Gastrocnemius medialis (tissue), 4 donors: ENCODE results near the gene ZFP36L1. TPM values are rescaled to one million over a fixed set of nuclear protein-coding genes. Genes with fewer than 3 reads are reported as not detected.

ENCODE experiments used
- ATAC-seq, 2 donors: fragments of 150-250 bp; one replicate each; pipeline ENCODE4 v1.9.1; 2016
- DNase-seq, 2 donors: peaks; one replicate each; pipeline ENCODE4 v3.0.0-alpha.2; 2019
- H3K27ac ChIP-seq, 4 donors: fragments of 200-600 bp; sonication (generic); 1 replicate in 1 of 4; 2 replicates in 3 of 4; pipeline ENCODE4 v1.5.1; 2016 to 2018; ENCODE audit warnings: mild to moderate bottlenecking in 2 of 4, moderate library complexity in 1 of 4
- H3K27me3 ChIP-seq, 3 donors: fragments of 200-600 bp; sonication (generic) in 2 of 3; 1 replicate in 1 of 3; 2 replicates in 2 of 3; pipeline versions ENCODE4 v1.5.1 to v1.6.0; 2016 to 2019; ENCODE audit warnings: mild to moderate bottlenecking in 1 of 3, moderate library complexity in 1 of 3
- H3K36me3 ChIP-seq, 2 donors: fragments of 200-600 bp; sonication (generic) in 1 of 2; one replicate each; pipeline ENCODE4 v1.5.1; 2017 to 2018
- H3K4me1 ChIP-seq, 2 donors: fragments of 200-600 bp; sonication (generic) in 1 of 2; one replicate each; pipeline ENCODE4 v1.5.1; 2016 to 2017; ENCODE audit warnings: mild to moderate bottlenecking in 2 of 2
- H3K4me3 ChIP-seq, 4 donors: fragments of 200-600 bp; sonication (generic) in 3 of 4; 1 replicate in 1 of 4; 2 replicates in 3 of 4; pipeline ENCODE4 v1.5.1; 2016 to 2019; ENCODE audit warnings: mild to moderate bottlenecking in 2 of 4
- H3K9me3 ChIP-seq, 3 donors: fragments of 200-600 bp; sonication (generic) in 2 of 3; 1 replicate in 1 of 3; 2 replicates in 2 of 3; pipeline ENCODE4 v1.5.1; 2016 to 2019
- CTCF ChIP-seq, 5 experiments: fragments of 450-650 bp in 3 of 5; fragments of 200-600 bp in 2 of 5; sonication (generic) in 2 of 5; IDR thresholded peaks in 4 of 5; conservative IDR thresholded peaks in 1 of 5; 1 replicate in 4 of 5; 2 replicates in 1 of 5; pipeline ENCODE4 v1.5.1; 2016 to 2019; ENCODE audit warnings: antibody characterized with exemption in 5 of 5, mild to moderate bottlenecking in 3 of 5, moderate library complexity in 3 of 5
- POLR2A ChIP-seq, 2 donors: fragments of 450-650 bp; IDR thresholded peaks; one replicate each; pipeline ENCODE4 v1.6.1; 2017; ENCODE audit warnings: antibody characterized with exemption in 2 of 2, mild to moderate bottlenecking in 2 of 2, moderate library complexity in 2 of 2
- in situ Hi-C, 4 donors: fragments of 200-750 bp; cut with MboI; loops; one replicate each; pipeline versions ENCODE4 v1.15.0 to v1.8.0; 2017; ENCODE audit warnings: low sequenced_read_pairs in 4 of 4
- intact Hi-C: fragments of 100-400 bp; cut with DNase I; formaldehyde crosslinking; loops from one replicate; pipeline ENCODE4 v1.15.1; 2023; ENCODE audit warnings: low total_unique reads
- total RNA-seq, 4 donors: library from RNA; depleted of rRNA; stranded (reverse); fragments of >200 nt; gene quantifications; one replicate each; pipeline versions ENCODE4 v1.1.0 to v1.2.3, GENCODE V29; 2016

ZFP36L1 gene
- total RNA-seq, 4 donors from 2014 or later = 60.2 to 196 (median 125) TPM

DNA sequence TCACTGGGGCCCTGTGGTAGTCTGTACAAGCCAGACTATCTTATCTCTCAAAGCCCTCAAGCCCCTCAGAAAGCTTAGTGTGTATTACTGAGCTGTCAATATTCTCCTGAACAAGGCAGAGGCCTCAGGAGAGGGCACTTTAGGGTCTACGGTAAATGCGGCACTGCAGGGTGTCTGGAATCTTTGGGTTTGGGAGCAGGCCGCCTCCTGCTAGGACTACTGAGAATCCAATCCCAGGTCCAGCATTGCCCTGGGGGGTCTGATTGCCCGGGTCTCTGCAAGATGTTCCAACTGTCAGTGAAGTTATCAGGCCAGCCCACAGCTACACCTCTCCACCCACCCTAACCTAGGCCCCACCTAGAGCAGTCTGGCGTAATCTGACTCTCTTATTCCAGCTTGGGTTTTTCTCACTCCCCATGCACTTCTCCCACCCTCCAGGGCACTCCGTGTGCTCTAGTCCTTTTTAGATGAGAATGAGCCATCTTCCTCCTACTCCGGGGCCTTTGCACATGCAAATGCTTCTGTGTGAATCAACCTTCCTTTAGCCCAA, 4.3 kb upstream of the ZFP36L1 start:
- H3K4me1 ChIP-seq = peaks cover 0 to 8% of the 10 kb centered on the region in 2 donors
- no peaks in the 10 kb centered on the region for H3K27me3 ChIP-seq
- peak overlapping the region; percentile 97 to 100 (median 98) for H3K27ac ChIP-seq
- DNase-seq = peak in 1 of 2 donors; percentile 9
- no peak for ATAC-seq
- no peak overlapping the region for H3K4me3 ChIP-seq
- intact Hi-C loops (loop anchor here (5.0 kb wide), 1 partner anchor 655 kb away; no protein-coding TSS in a partner anchor), in situ Hi-C loops (loop anchor here in 2 of 4 donors (10.0 to 25.0 kb wide), 2 partner anchors 260 to 552 kb away; no protein-coding TSS in a partner anchor)
- TF ChIP-seq POLR2A (IDR thresholded peaks at IDR 0.05) = no peak
- no peaks in the 10 kb centered on the region for H3K9me3 ChIP-seq
- H3K36me3 ChIP-seq = peaks cover 0 to 2% of the 10 kb centered on the region in 2 donors

GRCh38 chr14:68796418-68797101, 3.7 kb upstream of the ZFP36L1 start:
- peak overlapping the region; percentile 97 to 100 (median 98) for H3K27ac ChIP-seq
- no peaks in the 10 kb centered on the region for H3K9me3 ChIP-seq
- H3K4me3 ChIP-seq = peak overlapping the region; percentile 72 to 90 (median 82)
- no peak for ATAC-seq
- no peak for TF ChIP-seq CTCF (IDR thresholded peaks at IDR 0.05 in 4 of 5, conservative IDR thresholded peaks at IDR 0.05 in 1 of 5)
- TF ChIP-seq POLR2A (IDR thresholded peaks at IDR 0.05) = no peak
- H3K4me1 ChIP-seq = peaks cover 0 to 8% of the 10 kb centered on the region in 2 donors
- intact Hi-C loops = loop anchor here (1.0 to 5.0 kb wide), 2 partner anchors 20 to 654 kb away; no protein-coding TSS in a partner anchor
- peak in 1 of 2 donors; percentile 11 for DNase-seq
- peaks cover 0 to 8% of the 10 kb centered on the region in 2 donors for H3K36me3 ChIP-seq
- in situ Hi-C loops = loop anchor here in 2 of 4 donors (10.0 to 25.0 kb wide), 2 partner anchors 259 to 552 kb away; no protein-coding TSS in a partner anchor
- H3K27me3 ChIP-seq = no peaks in the 10 kb centered on the region

DNA sequence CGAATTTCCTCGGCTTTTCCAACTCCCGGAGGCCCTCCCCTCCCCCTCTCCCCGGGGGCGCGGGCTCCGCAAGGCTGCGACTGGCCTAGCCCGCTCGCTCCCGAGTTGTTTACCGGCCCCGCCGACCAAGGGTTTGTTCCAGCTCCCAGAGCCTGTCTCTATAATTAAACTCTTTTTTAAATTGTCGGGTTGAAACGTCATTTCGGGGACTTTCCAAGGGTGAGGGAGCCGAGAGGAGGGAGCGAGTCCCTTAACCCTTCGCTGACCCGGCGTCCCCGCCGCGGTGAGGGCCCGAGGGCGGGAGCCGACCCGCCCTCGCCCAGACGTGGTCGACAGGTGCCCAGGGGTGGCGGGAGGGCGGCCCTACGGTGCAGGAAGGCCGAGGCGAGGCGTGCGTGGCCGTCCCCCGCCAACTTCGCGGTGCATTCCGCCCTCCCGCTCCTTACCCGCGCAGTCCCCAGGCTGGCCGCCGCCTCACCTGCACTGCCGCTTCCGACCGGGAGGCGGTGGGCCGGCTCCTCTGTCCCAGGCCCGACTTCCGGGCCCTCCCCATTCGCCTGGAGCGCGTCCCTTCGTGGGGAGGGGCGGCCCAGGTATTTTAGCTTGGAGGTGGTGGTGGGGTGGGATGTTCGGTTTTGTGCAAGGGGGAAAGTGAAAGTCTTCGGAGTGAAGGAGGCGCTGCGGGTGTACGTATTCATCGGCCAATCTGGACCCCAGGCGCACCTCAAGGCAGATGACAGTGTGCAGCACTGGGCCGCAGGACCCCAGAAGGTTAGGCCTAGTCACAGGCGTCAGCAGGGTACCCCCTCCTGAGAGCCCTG, 2.9 kb upstream of the ZFP36L1 start:
- Histone ChIP-seq H3K27ac (peak overlapping the region; percentile 97 to 100 (median 98)), H3K4me1 (peaks cover 0 to 8% of the 10 kb centered on the region in 2 donors), H3K27me3 (no peaks in the 10 kb centered on the region), H3K9me3 (no peaks in the 10 kb centered on the region), H3K4me3 (peak overlapping the region; percentile 72 to 90 (median 82)), H3K36me3 (peaks cover 0 to 15% of the 10 kb centered on the region in 2 donors)
- in situ Hi-C loops (loop anchor here in 2 of 4 donors (10.0 to 25.0 kb wide), 2 partner anchors 259 to 551 kb away; no protein-coding TSS in a partner anchor), intact Hi-C loops (loop anchor here (1.0 to 5.0 kb wide), 2 partner anchors 20 to 654 kb away; no protein-coding TSS in a partner anchor)
- peak; percentile 35 to 42 for ATAC-seq
- peak; percentile 69 to 81 for DNase-seq
- TF ChIP-seq POLR2A (IDR thresholded peaks at IDR 0.05) (peak; percentile 79 to 89), CTCF (IDR thresholded peaks at IDR 0.05 in 4 of 5, conservative IDR thresholded peaks at IDR 0.05 in 1 of 5) (peak; percentile 92 to 97 (median 96))

GRCh38 chr14:68794851-68795596, 2.2 kb upstream of the ZFP36L1 start:
- peak; percentile 7 to 12 for ATAC-seq
- Histone ChIP-seq H3K27ac (peak overlapping the region; percentile 97 to 100 (median 98)), H3K9me3 (no peaks in the 10 kb centered on the region), H3K4me1 (peaks cover 4 to 8% of the 10 kb centered on the region in 2 donors), H3K4me3 (peak overlapping the region; percentile 72 to 90 (median 82)), H3K36me3 (peaks cover 0 to 23% of the 10 kb centered on the region in 2 donors), H3K27me3 (no peaks in the 10 kb centered on the region)
- in situ Hi-C loops = loop anchor here (5.0 to 25.0 kb wide), 4 partner anchors 248 to 550 kb away; no protein-coding TSS in a partner anchor
- peak in 1 of 2 donors; percentile 52 for DNase-seq
- intact Hi-C loops = loop anchor here (1.0 to 5.0 kb wide), 5 partner anchors 247 to 653 kb away; no protein-coding TSS in a partner anchor
- TF ChIP-seq POLR2A (IDR thresholded peaks at IDR 0.05) (no peak), CTCF (IDR thresholded peaks at IDR 0.05 in 4 of 5, conservative IDR thresholded peaks at IDR 0.05 in 1 of 5) (no peak)
